Measurements from ENCODE around the gene CCNQ.

Gene CCNQ

GRCh38 chrX:153642655-153643430 is 43.9 kb upstream of the CCNQ start:
- H3K36me3 ChIP-seq: no peaks in the 10 kb centered on the region
- TF ChIP-seq Cebpa-rat (IDR thresholded peaks at IDR 0.05): no peak
- H3K4me3 ChIP-seq: peak overlapping the region; percentile 61
- H3K4me2 ChIP-seq: peak overlapping the region; percentile 80
- H3K4me1 ChIP-seq: peaks cover 54% of the 10 kb centered on the region
- no peak overlapping the region for H3K27ac ChIP-seq
- no peak overlapping the region for H3K9ac ChIP-seq
- peaks cover 40% of the 10 kb centered on the region for H4K20me1 ChIP-seq
- peaks cover 54% of the 10 kb centered on the region for H3K27me3 ChIP-seq
- H3K9me3 ChIP-seq: peaks cover 22% of the 10 kb centered on the region; the same call in 1 of the 2 replicates

GRCh38 chrX:153642051-153642654 is 43.2 kb upstream of the CCNQ start:
- H3K4me1 ChIP-seq: peaks cover 61% of the 10 kb centered on the region
- no peaks in the 10 kb centered on the region for H3K36me3 ChIP-seq
- H3K27me3 ChIP-seq: peaks cover 52% of the 10 kb centered on the region
- H3K9ac ChIP-seq: no peak overlapping the region
- no peak for TF ChIP-seq Cebpa-rat (IDR thresholded peaks at IDR 0.05)
- peak overlapping the region; percentile 80 for H3K4me2 ChIP-seq
- peaks cover 17% of the 10 kb centered on the region; the same call in 1 of the 2 replicates for H3K9me3 ChIP-seq
- H4K20me1 ChIP-seq: peaks cover 37% of the 10 kb centered on the region
- H3K27ac ChIP-seq: no peak overlapping the region
- peak overlapping the region; percentile 61 for H3K4me3 ChIP-seq

GRCh38 chrX:153641627-153642026 is 42.7 kb upstream of the CCNQ start:
- TF ChIP-seq Cebpa-rat (IDR thresholded peaks at IDR 0.05): no peak
- Histone ChIP-seq H3K4me1 (peaks cover 66% of the 10 kb centered on the region), H3K36me3 (no peaks in the 10 kb centered on the region), H3K4me3 (peak overlapping the region; percentile 61; the same call in 1 of the 2 replicates), H3K27ac (peak overlapping the region; percentile 69), H3K9me3 (peaks cover 17% of the 10 kb centered on the region; the same call in 1 of the 2 replicates), H4K20me1 (peaks cover 39% of the 10 kb centered on the region), H3K9ac (no peak overlapping the region), H3K4me2 (peak overlapping the region; percentile 80), H3K27me3 (peaks cover 52% of the 10 kb centered on the region)

GRCh38 chrX:153640736-153641575 is 42.0 kb upstream of the CCNQ start:
- peaks cover 52% of the 10 kb centered on the region for H3K27me3 ChIP-seq
- H3K36me3 ChIP-seq: no peaks in the 10 kb centered on the region
- H3K4me2 ChIP-seq: peak overlapping the region; percentile 80
- peaks cover 17% of the 10 kb centered on the region; the same call in 1 of the 2 replicates for H3K9me3 ChIP-seq
- TF ChIP-seq Cebpa-rat (IDR thresholded peaks at IDR 0.05): no peak
- H3K27ac ChIP-seq: peak overlapping the region; percentile 69
- peaks cover 34% of the 10 kb centered on the region for H4K20me1 ChIP-seq
- 0 out of 2 replicates have a peak overlapping the region, but pooled peaks have one; percentile 23 for H3K4me3 ChIP-seq
- peaks cover 73% of the 10 kb centered on the region for H3K4me1 ChIP-seq
- H3K9ac ChIP-seq: 0 out of 2 replicates have a peak overlapping the region, but pooled peaks have one; percentile 7

GRCh38 chrX:153640045-153640686 is 41.2 kb upstream of the CCNQ start:
- Histone ChIP-seq H3K36me3 (no peaks in the 10 kb centered on the region), H3K27me3 (peaks cover 52% of the 10 kb centered on the region), H3K27ac (peak overlapping the region; percentile 69), H4K20me1 (peaks cover 28% of the 10 kb centered on the region), H3K9ac (0 out of 2 replicates have a peak overlapping the region, but pooled peaks have one; percentile 7), H3K4me2 (peak overlapping the region; percentile 80), H3K4me1 (peaks cover 79% of the 10 kb centered on the region), H3K9me3 (peaks cover 16% of the 10 kb centered on the region; the same call in 1 of the 2 replicates), H3K4me3 (0 out of 2 replicates have a peak overlapping the region, but pooled peaks have one; percentile 23)
- TF ChIP-seq Cebpa-rat (IDR thresholded peaks at IDR 0.05): no peak

GRCh38 chrX:153639177-153640044 is 40.5 kb upstream of the CCNQ start:
- H4K20me1 ChIP-seq: peaks cover 20% of the 10 kb centered on the region
- H3K4me1 ChIP-seq: peaks cover 79% of the 10 kb centered on the region
- peaks cover 14% of the 10 kb centered on the region; the same call in 1 of the 2 replicates for H3K9me3 ChIP-seq
- H3K4me3 ChIP-seq: 0 out of 2 replicates have a peak overlapping the region, but pooled peaks have one; percentile 2
- peak overlapping the region; percentile 69 for H3K27ac ChIP-seq
- no peak for TF ChIP-seq Cebpa-rat (IDR thresholded peaks at IDR 0.05)
- peaks cover 52% of the 10 kb centered on the region for H3K27me3 ChIP-seq
- H3K36me3 ChIP-seq: no peaks in the 10 kb centered on the region
- H3K4me2 ChIP-seq: peak overlapping the region; percentile 80
- H3K9ac ChIP-seq: no peak overlapping the region

GRCh38 chrX:153638436-153639176 is 39.7 kb upstream of the CCNQ start:
- Histone ChIP-seq H3K4me2 (peak overlapping the region; percentile 80), H3K36me3 (no peaks in the 10 kb centered on the region), H3K27me3 (peaks cover 52% of the 10 kb centered on the region), H3K27ac (no peak overlapping the region), H3K9ac (no peak overlapping the region), H3K4me3 (no peak overlapping the region), H3K9me3 (peaks cover 10% of the 10 kb centered on the region; the same call in 1 of the 2 replicates), H3K4me1 (peaks cover 76% of the 10 kb centered on the region), H4K20me1 (peaks cover 19% of the 10 kb centered on the region; the same call in 1 of the 2 replicates)
- no peak for TF ChIP-seq Cebpa-rat (IDR thresholded peaks at IDR 0.05)

GRCh38 chrX:153638041-153638371 is 39.1 kb upstream of the CCNQ start:
- H3K36me3 ChIP-seq: no peaks in the 10 kb centered on the region
- no peak overlapping the region for H3K27ac ChIP-seq
- H3K4me2 ChIP-seq: peak overlapping the region; percentile 80
- H3K9ac ChIP-seq: no peak overlapping the region
- peaks cover 51% of the 10 kb centered on the region for H3K27me3 ChIP-seq
- no peak for TF ChIP-seq Cebpa-rat (IDR thresholded peaks at IDR 0.05)
- peaks cover 71% of the 10 kb centered on the region for H3K4me1 ChIP-seq
- no peak overlapping the region for H3K4me3 ChIP-seq
- H4K20me1 ChIP-seq: peaks cover 19% of the 10 kb centered on the region; the same call in 1 of the 2 replicates
- peaks cover 4% of the 10 kb centered on the region; the same call in 1 of the 2 replicates for H3K9me3 ChIP-seq
